Activated naive CD4-positive, alpha-beta T cell treated with anti-CD3 and anti-CD28 coated beads, Interleukin-2, amount 50 U/mL, for 16 hours (primary cell): ENCODE data around the gene NET1.

Experiments
- DNase-seq: peaks from one replicate; pipeline ENCODE4 v3.0.0-alpha.2; 2020

The NET1 gene

DNA sequence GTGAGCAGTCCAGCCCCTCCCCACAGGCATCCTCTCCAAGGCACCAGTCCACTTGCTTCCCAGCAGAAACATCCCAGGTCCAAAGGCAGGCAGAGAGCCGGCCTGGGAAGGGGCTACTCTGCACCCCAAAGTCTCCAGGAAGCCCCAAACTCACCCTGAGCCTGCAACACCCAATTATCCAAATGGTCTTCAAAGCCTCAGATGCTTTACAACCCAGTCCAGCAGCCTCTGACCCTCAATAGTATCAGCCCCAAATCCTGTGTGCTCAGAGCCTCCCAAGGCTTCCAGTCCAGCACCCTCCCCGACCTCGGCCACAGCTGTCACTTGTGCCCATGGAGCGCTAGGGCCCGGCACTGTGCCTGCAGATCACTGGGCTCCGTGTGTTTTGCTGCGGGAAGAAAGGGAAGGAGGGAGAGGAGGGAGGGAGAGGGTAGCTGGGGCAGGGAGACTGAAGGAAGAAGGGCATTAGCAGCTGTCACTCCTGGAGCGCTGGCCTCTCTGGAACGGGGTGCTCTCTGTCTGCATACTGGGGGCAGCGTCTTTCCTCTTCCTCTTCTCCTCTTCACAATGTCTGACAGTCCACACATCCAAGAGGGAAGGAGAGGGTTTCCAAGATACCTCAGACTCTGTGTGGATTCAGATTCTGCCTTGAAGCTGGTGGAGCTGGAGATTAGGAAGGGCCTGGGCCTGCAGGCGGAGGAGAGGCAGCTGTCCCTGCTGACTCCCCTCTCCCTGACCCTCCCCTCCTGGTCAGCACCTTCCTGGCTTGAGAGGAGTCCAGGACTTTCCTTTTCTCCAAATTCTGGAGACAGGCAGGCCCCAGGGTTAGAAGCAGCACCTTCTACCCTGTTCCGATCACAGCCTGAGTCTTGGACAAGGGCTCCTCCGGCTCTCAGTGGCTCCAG, 73.8 kb downstream of the NET1 start:
- DNase-seq = no peak

DNA sequence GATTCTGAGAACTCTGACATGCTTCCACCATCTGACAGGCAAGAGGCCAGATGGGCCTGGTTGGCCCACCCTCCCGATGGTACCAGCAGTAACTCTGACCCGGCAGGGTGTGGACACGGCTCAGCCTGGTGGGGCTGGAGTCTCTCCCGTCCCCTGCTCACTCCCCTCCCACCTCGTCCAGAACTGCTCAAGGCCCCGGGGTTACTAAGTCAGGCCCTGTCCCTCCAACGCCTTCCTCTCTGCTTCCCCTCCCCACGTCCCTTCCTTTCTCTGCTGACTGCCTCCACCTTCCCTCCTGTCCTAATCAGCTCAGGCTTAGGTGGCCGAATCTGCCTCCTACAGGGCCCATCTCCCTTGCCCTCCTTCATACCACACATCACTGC, 74.5 kb downstream of the NET1 start:
- no peak for DNase-seq

DNA sequence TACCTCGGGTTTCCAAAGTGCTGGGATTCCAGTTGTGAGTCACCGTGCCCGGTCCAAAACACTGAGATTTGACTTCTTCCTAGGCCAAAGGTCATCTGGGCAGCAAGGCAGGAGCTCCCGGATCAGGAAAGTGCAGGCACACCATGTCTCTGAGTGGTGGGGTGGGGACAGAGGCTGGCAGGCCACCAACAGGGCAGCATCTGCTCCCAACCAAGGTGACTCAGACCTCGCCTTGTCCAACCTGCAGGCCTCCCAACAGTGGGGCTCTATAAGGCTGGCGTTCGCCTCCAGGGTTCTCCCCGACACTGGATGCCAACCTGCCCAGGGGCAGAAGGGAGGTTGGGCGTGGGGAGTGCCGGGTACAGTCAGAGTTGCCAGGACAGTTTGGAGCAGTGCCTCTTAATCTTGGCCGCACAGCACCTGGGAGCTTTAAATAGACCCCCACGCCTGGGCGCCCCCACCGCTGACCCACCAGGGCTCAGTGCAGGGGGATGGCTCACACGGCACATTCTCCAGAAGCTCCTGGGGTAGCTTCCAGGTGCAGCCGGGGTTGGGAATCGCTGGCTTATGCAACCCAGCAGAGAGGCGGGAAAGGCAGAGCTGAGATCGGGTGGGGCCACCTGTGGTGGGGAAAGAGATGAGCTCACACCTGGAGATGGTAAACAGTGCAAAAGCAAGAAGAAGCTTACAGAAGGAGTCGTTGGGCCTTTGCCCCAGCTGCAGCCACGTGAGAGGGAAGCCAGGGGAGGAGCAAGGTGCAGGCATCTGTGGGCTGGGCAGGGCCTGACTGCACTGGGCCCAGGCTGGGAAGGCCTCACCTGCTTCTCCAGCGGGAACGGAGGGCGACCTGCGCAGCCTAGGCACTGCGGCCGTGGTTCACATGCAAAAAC, 76.2 kb downstream of the NET1 start:
- DNase-seq = no peak

DNA sequence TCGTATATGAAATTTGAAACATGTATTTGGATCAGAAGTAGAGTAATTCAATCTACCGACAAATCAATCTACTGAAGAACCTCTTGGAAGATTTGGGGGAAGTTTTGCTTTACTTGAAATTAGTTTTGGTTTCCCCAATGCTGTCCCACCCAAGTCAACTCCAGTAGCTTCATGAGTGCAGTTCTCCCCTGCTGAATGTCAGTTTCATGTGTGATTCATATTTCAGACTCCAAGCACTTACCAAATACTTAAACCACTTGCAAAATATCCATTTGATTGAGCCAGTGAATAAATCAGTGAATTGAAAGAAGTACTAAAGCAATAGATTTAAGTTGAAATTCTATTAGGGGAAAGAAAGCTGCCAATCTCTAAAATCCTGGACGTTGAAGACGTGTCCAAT, 77.7 kb downstream of the NET1 start:
- DNase-seq = no peak

DNA sequence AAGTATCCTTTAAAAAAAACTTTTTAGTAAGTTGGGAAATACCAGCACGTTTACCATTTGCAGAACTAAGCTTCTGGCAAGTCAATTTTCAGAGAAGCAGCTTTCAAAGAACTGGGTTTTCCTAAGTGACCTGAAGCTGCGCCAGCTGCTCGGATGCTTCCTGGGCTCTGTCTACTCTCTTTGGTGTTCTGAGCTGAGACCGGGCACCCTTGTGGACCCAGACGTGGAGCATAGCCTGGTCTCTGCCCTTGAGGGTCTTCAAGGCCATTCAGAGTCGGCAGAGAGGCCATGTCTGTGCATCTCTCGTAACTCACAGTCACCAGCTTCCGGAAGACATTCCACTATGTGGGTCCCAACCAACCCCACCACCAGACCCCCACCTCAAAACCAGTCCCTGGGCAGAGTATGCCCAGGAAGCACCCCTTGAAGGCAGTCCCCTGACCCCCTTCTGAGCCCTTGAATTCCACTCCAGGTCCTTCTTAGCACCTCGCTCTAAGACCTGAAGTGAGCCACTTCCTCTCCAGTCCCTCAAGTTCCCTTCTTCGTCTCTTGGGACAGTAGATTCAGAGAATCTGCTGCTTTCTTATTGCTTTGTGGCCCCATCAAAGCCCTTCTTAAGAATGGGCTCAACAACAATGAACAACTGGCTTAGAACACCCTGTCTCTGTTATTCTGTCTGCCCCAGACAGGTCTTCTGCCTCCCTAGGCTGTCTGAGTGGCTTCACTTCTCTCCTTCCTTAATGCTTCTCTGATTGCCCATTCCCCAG, 78.5 kb downstream of the NET1 start:
- DNase-seq = no peak

DNA sequence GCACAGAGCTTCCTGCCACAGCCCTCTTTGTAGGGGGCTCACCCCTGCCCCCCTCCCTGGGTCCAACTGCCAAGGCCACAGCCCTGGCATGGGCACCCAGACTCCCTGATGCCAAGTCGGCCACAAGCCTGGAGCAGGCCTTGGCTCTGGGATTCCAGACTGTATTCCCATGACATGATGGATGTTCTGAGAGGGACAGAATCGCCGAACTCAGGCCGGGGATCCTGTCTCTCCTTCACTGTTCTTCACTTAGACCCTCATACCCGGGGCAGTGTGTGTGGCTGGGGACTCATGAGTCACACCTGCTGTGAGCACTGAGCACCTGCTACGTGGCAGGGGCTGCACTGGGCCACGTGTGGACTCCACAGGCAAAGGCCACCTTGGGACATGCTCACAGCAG, 79.1 kb downstream of the NET1 start:
- no peak for DNase-seq

DNA sequence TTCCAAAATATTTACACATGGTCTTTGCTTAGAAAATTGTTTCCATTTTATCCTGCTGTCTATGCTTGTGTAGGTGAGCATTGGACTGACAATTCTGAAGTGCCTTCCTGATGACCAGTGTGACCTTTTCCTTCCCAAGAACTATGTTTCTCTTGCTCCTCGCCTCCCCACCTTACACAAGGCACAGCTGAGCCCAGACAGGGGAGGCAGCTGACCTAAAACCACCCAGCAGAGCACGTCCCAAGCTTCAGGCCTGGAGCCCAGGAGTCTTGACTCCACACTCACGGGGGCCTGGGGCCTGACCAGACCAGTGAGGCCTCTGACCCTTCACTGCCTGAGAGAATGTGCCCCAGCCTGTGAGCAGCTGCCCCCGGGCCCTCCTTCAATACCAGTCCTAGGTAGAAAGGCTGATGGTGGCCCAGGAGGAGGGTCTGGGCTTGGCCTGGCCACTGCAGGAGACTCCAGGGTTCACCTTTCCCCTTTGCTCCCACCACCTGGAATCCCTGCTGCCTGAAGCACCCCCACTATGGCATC, 80.0 kb downstream of the NET1 start:
- no peak for DNase-seq

DNA sequence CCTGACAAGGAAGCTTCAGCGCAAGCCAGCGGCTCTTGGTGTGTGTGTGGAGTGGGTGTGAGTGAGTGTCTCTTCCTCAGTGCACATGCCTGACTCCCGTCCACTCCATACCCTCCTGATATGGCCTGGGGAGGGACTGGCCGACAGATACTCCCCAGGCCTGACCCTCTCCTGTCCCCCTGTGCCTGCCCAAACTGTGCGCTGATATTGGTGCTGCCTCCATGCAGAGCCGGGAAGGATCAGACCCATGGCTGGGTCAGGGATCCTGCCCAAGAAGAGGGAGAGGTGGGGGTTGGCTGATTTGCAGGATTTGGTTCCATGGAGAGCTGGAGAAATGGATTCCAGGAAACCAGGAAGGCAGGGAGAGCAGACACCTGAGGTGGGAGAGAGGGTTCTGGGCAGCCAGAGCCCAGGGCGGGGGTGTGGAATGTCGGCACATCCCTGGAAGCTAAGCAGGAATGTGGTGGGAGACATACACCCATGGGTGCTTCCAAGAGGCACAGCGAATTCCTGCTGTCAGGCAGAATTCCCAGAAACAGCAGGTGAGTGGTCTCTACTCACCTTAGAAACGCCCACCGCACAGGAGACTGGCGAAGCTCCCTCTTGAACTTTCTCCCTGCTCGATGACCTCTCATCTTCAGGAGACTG, 80.7 kb downstream of the NET1 start:
- DNase-seq = no peak

DNA sequence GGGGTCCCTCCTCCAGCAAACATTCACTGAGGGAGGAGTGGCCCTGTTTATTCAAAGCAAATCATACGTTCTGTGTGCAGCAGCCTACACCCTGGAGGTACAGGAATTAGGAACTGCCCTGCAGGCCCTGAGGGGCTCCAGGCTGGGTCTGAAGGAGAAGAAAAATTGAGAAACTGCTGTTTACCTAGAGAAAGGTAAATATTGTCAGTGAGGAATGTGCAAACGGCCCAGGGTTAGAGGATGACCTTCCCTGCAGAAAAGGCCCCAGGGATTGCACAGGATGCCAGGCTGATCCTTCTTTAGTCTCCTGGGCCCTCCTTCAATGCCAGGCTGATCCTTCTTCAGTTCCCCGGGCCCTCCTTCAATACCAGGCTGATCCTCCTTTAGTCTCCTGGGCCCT, 81.3 kb downstream of the NET1 start:
- DNase-seq = no peak

DNA sequence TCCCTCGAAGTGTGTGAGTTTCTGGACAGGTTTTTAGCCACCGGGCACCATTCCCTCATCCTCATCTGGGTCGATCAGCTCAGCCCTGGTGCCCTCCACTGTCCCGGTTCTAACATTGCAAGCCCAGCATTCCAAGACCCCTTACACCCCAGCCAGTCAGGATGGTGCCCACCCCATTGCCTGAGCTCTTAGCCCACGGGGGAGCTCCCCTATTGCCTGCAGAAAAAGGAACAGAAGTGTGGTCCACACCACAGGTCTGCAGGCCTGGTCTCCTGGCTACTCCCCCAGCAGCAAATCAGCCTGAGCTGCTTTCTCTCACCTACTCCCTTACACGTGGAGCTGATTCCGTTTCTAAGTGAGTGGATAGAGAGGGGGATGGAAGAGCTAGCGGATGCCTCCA, 82.3 kb downstream of the NET1 start:
- DNase-seq = no peak

DNA sequence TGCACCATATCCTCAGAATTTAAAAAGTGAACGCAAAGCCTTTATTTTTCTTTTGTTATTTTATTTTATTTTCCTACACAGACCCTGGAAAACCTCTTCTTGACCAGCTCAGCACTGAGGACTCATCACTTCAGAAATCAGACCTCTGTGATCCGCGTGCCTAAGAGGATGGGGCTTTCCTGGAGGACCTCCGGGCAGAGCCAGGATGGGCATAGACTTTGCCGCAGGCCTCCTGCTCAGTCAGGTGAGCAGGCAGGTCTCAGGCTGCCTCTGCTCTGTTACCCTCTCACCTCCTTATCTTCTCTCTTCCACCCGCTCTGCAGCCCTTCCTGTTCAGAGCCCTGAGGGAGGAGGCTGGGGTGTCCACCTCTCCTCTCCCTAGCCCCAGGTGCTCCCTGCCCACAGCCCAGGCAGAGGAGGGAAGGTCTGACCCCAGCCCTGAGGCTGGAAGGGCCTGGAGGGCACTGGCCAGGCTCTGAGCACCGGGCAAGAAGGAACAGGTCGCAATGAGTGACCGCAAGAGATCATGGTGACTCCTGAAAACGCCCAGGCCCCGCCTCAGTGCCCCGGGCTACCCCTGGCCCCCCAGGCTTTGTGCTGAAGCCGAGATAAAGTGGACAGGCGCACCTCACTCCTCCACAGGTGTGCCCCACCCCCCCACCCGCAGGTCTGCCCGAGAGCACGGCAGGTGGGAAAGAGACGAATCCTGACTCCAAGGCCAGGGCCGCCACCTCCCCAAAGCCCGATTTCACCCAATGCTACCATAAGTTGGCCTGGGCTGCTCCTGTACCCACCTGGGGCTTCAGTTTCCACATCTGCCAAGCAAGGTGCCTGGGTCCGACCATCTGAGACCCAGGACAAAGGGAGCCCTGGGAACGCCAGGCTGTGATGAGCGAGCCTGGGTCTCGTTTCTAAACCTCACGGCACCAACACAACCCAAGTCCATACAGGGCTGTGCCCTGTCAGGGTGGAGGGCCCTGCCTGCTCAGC, 84.2 kb downstream of the NET1 start:
- DNase-seq = no peak

DNA sequence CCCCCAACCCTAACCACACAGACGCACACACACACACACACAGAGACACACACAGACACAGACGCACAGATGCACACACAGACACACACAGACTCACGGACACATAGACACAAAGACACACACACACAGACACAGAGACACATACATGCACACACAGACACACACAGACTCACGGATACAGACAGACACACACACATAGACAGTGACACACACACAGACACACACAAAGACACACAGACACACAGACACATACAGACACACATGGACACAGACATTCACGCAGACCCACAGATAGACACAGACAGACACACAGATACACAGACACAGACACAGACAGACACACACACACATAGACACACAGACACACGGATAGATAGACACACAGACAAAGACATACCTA, 84.9 kb downstream of the NET1 start:
- no peak for DNase-seq

DNA sequence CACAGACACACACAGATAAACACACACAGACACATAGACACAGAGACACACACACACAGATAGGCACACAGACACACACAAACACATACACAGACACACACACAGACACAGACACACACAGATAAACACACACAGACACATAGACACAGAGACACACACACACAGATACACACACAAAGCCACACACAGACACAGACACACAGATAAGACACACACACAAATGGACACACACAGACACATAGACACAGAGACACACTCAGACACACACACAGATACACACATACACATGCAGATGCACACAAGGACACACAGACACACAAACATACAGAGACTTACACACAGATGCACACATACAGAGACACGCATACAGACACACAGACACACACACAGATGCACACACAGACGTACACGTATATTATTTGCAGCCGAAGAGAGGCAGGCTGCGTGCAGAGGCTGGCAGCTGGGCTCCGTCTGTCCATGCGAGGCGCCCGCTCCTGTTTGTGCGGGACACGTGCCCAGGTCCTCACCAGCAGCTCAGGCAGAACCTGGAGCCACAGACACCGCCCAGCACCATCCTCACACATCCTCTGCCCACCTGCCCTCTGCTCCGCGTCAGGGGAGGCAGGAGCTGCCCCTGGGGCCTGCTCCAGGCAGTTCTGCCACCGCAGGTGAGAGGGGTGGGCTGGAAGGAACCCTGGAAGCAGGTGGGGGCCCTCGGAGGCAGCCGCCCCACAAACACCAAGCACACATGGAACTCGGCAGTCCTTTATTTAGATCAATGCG, 85.8 kb downstream of the NET1 start:
- DNase-seq = no peak

DNA sequence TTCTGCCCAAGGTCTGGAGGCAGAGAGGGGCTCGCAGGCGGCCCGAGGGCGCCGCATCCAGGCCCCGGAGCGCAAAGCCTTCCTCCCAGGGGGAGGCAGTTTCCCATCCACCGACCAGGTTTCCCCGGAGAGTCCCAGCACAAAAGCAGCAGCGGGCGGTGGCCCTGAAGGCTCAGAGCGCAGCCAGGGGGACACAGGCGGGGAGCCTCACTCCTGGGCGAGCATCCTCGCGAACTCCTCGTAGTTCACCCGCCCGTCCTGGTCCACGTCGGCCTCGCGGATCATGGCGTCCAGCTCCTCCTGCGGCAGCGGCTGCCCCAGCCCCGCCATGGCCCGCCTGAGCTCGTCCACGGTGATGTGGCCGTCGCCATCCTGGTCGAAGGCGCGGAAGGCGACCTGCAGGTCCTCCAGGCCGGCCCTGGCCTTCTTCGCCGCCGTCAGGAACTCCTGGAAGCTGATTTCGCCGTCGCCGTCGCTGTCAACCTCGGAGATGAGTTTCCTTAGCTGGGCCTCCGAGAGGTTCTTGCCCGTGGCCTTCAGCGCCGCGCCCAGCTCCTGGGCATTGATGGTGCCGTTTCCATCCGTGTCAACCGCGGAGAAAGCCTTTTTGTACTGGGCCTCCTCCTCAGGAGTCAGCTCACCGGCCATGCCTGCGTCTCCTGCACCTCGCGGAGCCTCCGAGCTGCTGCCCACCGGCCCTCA, 86.6 kb downstream of the NET1 start:
- DNase-seq = no peak

DNA sequence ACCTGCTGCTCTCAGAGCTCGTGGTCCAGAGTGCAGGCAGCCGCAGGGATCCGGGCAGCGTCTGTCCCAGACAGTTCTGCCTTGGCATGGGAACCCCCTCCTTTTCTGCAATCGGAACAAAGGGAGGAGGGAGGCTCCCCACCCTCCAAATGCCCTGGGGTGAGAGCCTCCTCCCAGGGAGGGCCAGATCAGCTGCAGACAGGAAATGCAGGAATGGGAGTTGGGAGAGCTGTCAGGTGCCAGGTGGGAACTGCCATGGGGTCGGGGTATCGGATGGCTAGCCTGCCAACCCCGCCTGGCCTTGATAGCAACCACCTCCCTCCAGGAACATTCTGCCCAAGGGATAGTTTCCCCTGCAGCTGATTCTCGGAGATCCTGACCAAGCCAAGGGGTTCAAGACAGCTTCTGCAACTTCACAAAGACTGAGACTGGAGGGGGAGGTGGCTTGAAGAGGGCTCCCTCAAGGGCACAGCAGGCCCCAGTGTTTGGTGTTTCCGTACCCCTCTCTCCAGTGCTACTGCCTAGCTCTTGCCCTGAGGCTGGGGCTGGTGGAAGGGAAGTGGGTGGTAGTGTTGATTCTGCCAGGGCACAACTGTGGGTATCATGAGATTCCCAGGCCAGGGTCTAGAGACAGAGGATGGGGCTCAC, 87.3 kb downstream of the NET1 start, which contains the start of gene CALML5:
Gene CALML5, minus strand, starts transcription at position 78 of the 648 bp plus-strand sequence. CDS start 132 bp downstream, outside the sequence.
- no peak for DNase-seq

DNA sequence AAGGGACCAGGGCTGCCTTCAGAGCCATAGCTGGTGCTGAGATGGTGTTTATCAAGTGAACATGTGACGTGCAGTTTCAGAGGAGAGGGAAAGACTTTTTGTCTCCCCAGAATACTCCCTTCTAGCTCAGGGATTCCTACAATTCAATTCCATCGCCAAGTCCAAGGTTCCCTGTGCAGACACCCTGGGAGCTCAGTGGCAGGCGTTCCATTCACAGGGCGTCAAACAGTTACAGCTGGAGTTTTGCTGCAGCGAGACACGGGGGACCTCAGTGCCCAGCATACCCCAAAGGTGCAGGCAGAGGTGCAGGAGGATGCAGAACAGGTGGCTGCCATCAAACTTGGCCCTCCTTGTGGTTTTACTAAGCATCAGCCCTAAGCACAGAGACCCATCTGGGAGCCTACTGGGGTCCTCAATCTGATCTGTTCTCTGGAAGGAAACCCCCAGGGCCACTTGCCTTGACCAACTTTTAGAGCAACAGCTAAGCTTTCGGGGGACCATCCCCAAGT, 87.9 kb downstream of the NET1 start:
- no peak for DNase-seq

DNA sequence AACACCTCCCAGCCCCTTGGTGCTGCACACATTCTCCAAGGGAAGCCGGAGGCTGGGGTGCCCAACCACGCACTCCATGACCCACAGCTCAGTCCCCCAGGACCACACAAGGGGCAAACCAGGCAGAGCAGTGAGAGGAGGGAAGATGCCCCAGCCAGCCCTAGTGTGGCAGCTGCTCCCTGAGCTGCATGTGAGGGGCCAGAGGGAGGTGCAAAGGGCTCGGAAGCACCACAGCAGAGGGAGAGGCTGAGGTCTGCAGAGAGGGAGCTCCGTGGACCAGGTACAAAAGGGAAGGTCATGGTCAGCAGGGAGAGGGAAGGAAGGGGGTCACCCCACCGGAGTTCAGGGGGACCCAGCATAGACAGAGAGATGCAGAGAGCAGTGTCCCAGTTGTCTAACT, 88.6 kb downstream of the NET1 start:
- no peak for DNase-seq

DNA sequence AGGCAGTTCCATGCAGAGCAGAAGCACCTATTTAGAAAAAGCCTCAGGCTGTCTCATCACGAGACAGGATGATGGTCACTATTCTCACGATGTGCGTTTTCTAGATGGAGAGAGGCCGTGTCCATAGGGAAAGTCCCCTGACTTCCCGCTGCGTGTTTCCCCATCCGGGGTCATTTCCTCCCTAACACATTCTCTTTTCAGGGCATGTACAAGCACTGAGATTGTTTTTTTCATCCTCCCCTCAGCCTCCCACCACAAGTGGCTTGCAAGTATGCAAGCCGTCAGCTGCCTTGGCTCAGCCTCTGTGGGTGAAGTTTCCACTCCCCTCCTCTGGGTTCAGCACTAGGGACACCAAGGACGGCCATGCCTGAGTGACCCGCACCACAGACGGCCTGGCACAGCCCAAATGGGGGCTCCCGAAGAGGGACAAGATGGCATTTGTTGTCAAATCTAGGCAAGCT, 89.7 kb downstream of the NET1 start:
- DNase-seq = no peak
